Ishikawa (cell line): ENCODE results near the gene TRDN.
A peak's percentile ranks its signal among the peaks of the same experiment; 100 is the strongest.

Source experiments
- CEBPB ChIP-seq: IDR thresholded peaks from 2 replicates; pipeline ENCODE4 v1.6.1; 2012
- CREB1 ChIP-seq: IDR thresholded peaks from 2 replicates; pipeline ENCODE4 v1.6.1; 2012; ENCODE audit warnings: low read depth
- EGR1 ChIP-seq: IDR thresholded peaks from 2 replicates; pipeline ENCODE4 v1.6.1; 2012
- EP300 ChIP-seq: IDR thresholded peaks from 2 replicates; pipeline ENCODE4 v1.6.1; 2012; ENCODE audit warnings: borderline replicate concordance
- FOXM1 ChIP-seq: IDR thresholded peaks from 2 replicates; pipeline ENCODE4 v1.6.1; 2012; ENCODE audit warnings: low read depth, borderline replicate concordance
- NFIC ChIP-seq: IDR thresholded peaks from 2 replicates; pipeline ENCODE4 v1.6.1; 2012
- RAD21 ChIP-seq: IDR thresholded peaks from 2 replicates; pipeline ENCODE4 v1.6.1; 2012; ENCODE audit warnings: low read depth
- TAF1 ChIP-seq: IDR thresholded peaks from 2 replicates; pipeline ENCODE4 v1.6.1; 2012; ENCODE audit warnings: low read depth, mild to moderate bottlenecking
- TCF12 ChIP-seq: IDR thresholded peaks from 2 replicates; pipeline ENCODE4 v1.6.1; 2012; ENCODE audit warnings: low read depth
- TEAD4 ChIP-seq: IDR thresholded peaks from 2 replicates; pipeline ENCODE4 v1.6.1; 2012
- USF1 ChIP-seq: IDR thresholded peaks from 2 replicates; pipeline ENCODE4 v1.6.1; 2012
- YY1 ChIP-seq: IDR thresholded peaks from 2 replicates; pipeline ENCODE4 v1.6.1; 2012; ENCODE audit warnings: low read depth
- ZBTB7A ChIP-seq: IDR thresholded peaks from 2 replicates; pipeline ENCODE4 v1.6.1; 2012; ENCODE audit warnings: low read depth
- TF ChIP-seq, protein P1 (sequence below): IDR thresholded peaks from 2 replicates; pipeline ENCODE4 v1.6.1; 2012; ENCODE audit warnings: low read depth, mild to moderate bottlenecking
- TF ChIP-seq, protein P2 (sequence below): IDR thresholded peaks from 2 replicates; pipeline ENCODE4 v1.6.1; 2012

Gene TRDN

DNA sequence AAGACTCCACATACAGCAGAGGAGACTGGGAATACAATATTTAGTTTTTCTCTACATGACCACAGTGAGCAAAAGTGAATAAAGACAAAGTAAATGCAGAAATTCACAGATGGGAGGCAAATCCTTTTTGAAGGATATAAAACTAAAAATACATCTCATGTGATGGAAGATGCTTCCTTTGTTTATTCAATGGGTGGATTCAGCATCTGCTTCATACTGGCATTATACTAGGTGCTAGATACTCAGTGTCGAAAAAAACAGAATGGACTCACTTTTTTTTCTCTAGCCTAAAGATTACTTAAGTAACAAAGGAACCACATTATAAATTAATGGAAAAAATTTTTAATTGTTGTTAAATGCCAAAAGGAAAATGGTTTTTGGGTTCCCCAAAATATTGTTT lies 216.2 kb downstream of the TRDN start:
- no peak for TF ChIP-seq CREB1
- TF ChIP-seq RAD21, result no peak
- TF ChIP-seq ZBTB7A, result no peak
- no peak for TF ChIP-seq NFIC
- no peak for TF ChIP-seq TCF12
- TF ChIP-seq USF1, result no peak
- TF ChIP-seq EP300, result no peak
- TF ChIP-seq CEBPB, result no peak
- TF ChIP-seq, protein P1, sequence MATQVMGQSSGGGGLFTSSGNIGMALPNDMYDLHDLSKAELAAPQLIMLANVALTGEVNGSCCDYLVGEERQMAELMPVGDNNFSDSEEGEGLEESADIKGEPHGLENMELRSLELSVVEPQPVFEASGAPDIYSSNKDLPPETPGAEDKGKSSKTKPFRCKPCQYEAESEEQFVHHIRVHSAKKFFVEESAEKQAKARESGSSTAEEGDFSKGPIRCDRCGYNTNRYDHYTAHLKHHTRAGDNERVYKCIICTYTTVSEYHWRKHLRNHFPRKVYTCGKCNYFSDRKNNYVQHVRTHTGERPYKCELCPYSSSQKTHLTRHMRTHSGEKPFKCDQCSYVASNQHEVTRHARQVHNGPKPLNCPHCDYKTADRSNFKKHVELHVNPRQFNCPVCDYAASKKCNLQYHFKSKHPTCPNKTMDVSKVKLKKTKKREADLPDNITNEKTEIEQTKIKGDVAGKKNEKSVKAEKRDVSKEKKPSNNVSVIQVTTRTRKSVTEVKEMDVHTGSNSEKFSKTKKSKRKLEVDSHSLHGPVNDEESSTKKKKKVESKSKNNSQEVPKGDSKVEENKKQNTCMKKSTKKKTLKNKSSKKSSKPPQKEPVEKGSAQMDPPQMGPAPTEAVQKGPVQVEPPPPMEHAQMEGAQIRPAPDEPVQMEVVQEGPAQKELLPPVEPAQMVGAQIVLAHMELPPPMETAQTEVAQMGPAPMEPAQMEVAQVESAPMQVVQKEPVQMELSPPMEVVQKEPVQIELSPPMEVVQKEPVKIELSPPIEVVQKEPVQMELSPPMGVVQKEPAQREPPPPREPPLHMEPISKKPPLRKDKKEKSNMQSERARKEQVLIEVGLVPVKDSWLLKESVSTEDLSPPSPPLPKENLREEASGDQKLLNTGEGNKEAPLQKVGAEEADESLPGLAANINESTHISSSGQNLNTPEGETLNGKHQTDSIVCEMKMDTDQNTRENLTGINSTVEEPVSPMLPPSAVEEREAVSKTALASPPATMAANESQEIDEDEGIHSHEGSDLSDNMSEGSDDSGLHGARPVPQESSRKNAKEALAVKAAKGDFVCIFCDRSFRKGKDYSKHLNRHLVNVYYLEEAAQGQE, result no peak
- no peak for TF ChIP-seq FOXM1

- no peak for TF ChIP-seq NFIC
- TF ChIP-seq RAD21, result no peak
- TF ChIP-seq TAF1, result no peak
- no peak for TF ChIP-seq CEBPB
- TF ChIP-seq EP300, result no peak
Measured at GRCh38 chr6:123418071-123418470, 218.7 kb downstream of the TRDN start.

DNA sequence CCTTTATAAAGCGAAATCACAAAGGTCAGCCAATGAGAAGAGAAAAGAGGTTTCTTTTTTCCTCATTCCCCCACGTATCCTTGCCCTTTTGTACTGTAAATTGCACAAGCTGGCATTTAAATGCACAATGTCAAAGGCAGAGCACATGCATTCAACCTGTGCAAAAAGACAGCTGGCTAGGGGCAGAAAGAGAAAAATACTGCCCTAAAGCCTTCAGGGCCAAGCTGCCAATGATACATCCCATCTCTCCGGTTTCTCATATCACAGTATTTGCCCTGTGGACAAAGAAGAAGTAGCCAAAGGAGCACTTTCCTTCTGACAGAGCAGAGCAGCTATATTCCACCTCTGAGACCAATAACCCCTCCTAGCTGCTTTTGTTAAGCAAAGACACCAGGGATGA lies 219.2 kb downstream of the TRDN start:
- TF ChIP-seq YY1, result no peak
- TF ChIP-seq, protein P1, result no peak
- no peak for TF ChIP-seq NFIC
- no peak for TF ChIP-seq CEBPB
- TF ChIP-seq CREB1, result no peak
- no peak for TF ChIP-seq EP300

- TF ChIP-seq RAD21 (peak; percentile 66), TCF12 (no peak)
- TF ChIP-seq, protein P2, sequence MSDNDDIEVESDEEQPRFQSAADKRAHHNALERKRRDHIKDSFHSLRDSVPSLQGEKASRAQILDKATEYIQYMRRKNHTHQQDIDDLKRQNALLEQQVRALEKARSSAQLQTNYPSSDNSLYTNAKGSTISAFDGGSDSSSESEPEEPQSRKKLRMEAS, result no peak
Measured at GRCh38 chr6:123415844-123416468, 220.8 kb downstream of the TRDN start.

- TF ChIP-seq FOXM1 (no peak), TCF12 (no peak)
Measured at GRCh38 chr6:123404975-123405374, 231.8 kb downstream of the TRDN start.

DNA sequence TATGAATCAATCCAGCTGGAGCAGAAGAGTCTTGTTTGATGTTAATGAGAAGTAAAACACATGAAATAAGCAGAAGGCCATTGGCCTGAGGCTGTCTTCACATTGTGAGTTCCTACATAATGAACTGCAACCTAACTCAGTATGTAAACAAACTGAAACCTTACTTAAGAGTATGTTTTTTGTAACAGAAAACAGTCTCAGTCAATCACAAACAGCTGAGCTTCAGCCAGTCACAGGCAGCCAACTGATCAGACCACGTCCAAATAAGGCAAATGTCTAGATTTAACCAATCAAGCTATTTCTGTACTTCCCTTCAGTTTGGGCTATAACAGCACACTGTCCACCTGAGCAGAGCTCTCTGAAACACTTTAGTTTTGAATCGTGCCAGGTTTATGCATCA lies 234.7 kb downstream of the TRDN start:
- no peak for TF ChIP-seq EP300
- TF ChIP-seq NFIC, result no peak
- no peak for TF ChIP-seq FOXM1
- no peak for TF ChIP-seq YY1
- TF ChIP-seq ZBTB7A, result no peak
- TF ChIP-seq, protein P2, result no peak
- no peak for TF ChIP-seq TEAD4
- no peak for TF ChIP-seq CREB1
- no peak for TF ChIP-seq USF1
- TF ChIP-seq, protein P1, result no peak
- TF ChIP-seq CEBPB, result no peak
- no peak for TF ChIP-seq TAF1
- TF ChIP-seq RAD21, result no peak
- no peak for TF ChIP-seq EGR1
- TF ChIP-seq TCF12, result no peak
